H9 (cell line): ENCODE results near the gene ZNF491. TPM values are rescaled to one million over a fixed set of nuclear protein-coding genes. Genes with fewer than 3 reads are reported as not detected.
"Not testable (repeated sequence)": the region's sequence is repeated elsewhere in the genome, so short reads cannot be mapped to it uniquely, and the experiment has no call there.

Experiments used
- DNase-seq: peaks from one replicate; pipeline ENCODE4 v3.0.0-alpha.2; 2017
- H2AFZ ChIP-seq: one replicate; pipeline ENCODE4 v1.6.1; 2013; ENCODE audit warnings: mild to moderate bottlenecking, low read length, control low read depth, moderate library complexity
- H2AK5ac ChIP-seq: 2 replicates; pipeline ENCODE4 v1.6.1; 2013; ENCODE audit warnings: low read length, control low read depth, mixed read lengths; ENCODE audit not compliant: insufficient read length
- H2BK120ac ChIP-seq: one replicate; pipeline ENCODE4 v1.6.1; 2013; ENCODE audit warnings: low read depth, mild to moderate bottlenecking, low read length, control low read depth, inconsistent platforms; ENCODE audit not compliant: poor library complexity, severe bottlenecking
- H2BK12ac ChIP-seq: 2 replicates; pipeline ENCODE4 v1.6.1; 2013; ENCODE audit warnings: low read length, control low read depth, mixed read lengths, low read depth; ENCODE audit not compliant: insufficient read length
- H2BK15ac ChIP-seq: 2 replicates; pipeline ENCODE4 v1.6.1; 2013; ENCODE audit warnings: low read depth, low read length, control low read depth
- H2BK20ac ChIP-seq: one replicate; pipeline ENCODE4 v1.6.1; 2013; ENCODE audit warnings: low read depth, mild to moderate bottlenecking, low read length, control low read depth, inconsistent platforms; ENCODE audit not compliant: poor library complexity, severe bottlenecking
- H2BK5ac ChIP-seq: 2 replicates; pipeline ENCODE4 v1.6.1; 2013; ENCODE audit warnings: low read length, control low read depth, mixed read lengths; ENCODE audit not compliant: insufficient read length
- H3K14ac ChIP-seq: 2 replicates; pipeline ENCODE4 v1.6.1; 2013; ENCODE audit warnings: low read length, control low read depth; ENCODE audit not compliant: insufficient read depth
- H3K18ac ChIP-seq: 2 replicates; pipeline ENCODE4 v1.6.1; 2013; ENCODE audit warnings: low read depth, mild to moderate bottlenecking, mixed read lengths, low read length, control low read depth; ENCODE audit not compliant: insufficient read length
- H3K23ac ChIP-seq: 2 replicates; pipeline ENCODE4 v1.6.1; 2013; ENCODE audit warnings: low read length, control low read depth, mixed read lengths, low read depth; ENCODE audit not compliant: insufficient read length
- H3K23me2 ChIP-seq: 2 replicates; pipeline ENCODE4 v1.6.1; 2013; ENCODE audit warnings: low read depth, mild to moderate bottlenecking, mixed read lengths, low read length, control low read depth; ENCODE audit not compliant: insufficient read length, poor library complexity, severe bottlenecking
- H3K27ac ChIP-seq: 2 replicates; pipeline ENCODE4 v1.5.1; 2013; ENCODE audit warnings: low read length, control low read depth, mixed read lengths, low read depth; ENCODE audit not compliant: insufficient read length
- H3K27me3 ChIP-seq: 2 replicates; pipeline ENCODE4 v1.6.1; 2013; ENCODE audit warnings: low read length, control low read depth, inconsistent platforms; ENCODE audit not compliant: insufficient read depth
- H3K4ac ChIP-seq: 2 replicates; pipeline ENCODE4 v1.6.1; 2013; ENCODE audit warnings: low read depth, mild to moderate bottlenecking, control low read depth, inconsistent platforms, low read length, moderate library complexity
- H3K4me1 ChIP-seq: 2 replicates; pipeline ENCODE4 v1.6.1; 2013; ENCODE audit warnings: low read length, control low read depth, inconsistent platforms; ENCODE audit not compliant: insufficient read depth
- H3K4me2 ChIP-seq: 2 replicates; pipeline ENCODE4 v1.6.1; 2013; ENCODE audit warnings: low read length, control low read depth, mixed read lengths; ENCODE audit not compliant: insufficient read length, insufficient read depth
- H3K56ac ChIP-seq: 2 replicates; pipeline ENCODE4 v1.6.1; 2013; ENCODE audit warnings: low read depth, mild to moderate bottlenecking, mixed read lengths, low read length, control low read depth; ENCODE audit not compliant: insufficient read length
- H3K79me1 ChIP-seq: 2 replicates; pipeline ENCODE4 v1.6.1; 2013; ENCODE audit warnings: low read depth, mild to moderate bottlenecking, moderate library complexity, low read length, control low read depth, inconsistent platforms; ENCODE audit not compliant: insufficient read depth, poor library complexity, severe bottlenecking
- H3K79me2 ChIP-seq: 2 replicates; pipeline ENCODE4 v1.6.1; 2013; ENCODE audit warnings: low read length, control low read depth, inconsistent platforms; ENCODE audit not compliant: insufficient read depth
- H3K9ac ChIP-seq: 2 replicates; pipeline ENCODE4 v1.6.1; 2013; ENCODE audit warnings: low read length, control low read depth, mixed read lengths; ENCODE audit not compliant: insufficient read length; ENCODE audit errors: extremely low read depth
- H3K9me3 ChIP-seq: one replicate; pipeline ENCODE4 v1.6.1; 2013; ENCODE audit warnings: low read depth, low read length, inconsistent platforms; ENCODE audit not compliant: control insufficient read depth
- H3T11ph ChIP-seq: one replicate; pipeline ENCODE4 v1.6.1; 2013; ENCODE audit warnings: mild to moderate bottlenecking, low read length, control low read depth, inconsistent platforms
- H4K20me1 ChIP-seq: one replicate; pipeline ENCODE4 v1.6.1; 2013; ENCODE audit not compliant: control insufficient read depth, insufficient read length, insufficient read depth
- H4K5ac ChIP-seq: 2 replicates; pipeline ENCODE4 v1.6.1; 2013; ENCODE audit warnings: low read depth, mild to moderate bottlenecking, mixed read lengths, low read length, control low read depth; ENCODE audit not compliant: insufficient read length
- H4K8ac ChIP-seq: replicated peaks from 2 replicates; pipeline ENCODE4 v1.6.1; 2013; ENCODE audit warnings: low read length, control low read depth, mixed read lengths, low read depth; ENCODE audit not compliant: insufficient read length
- H4K91ac ChIP-seq: 2 replicates; pipeline ENCODE4 v1.6.1; 2013; ENCODE audit warnings: low read depth, mild to moderate bottlenecking, moderate library complexity, mixed read lengths, low read length, control low read depth; ENCODE audit not compliant: insufficient read length
- H3K27ac Mint-ChIP-seq, 3 experiments: 2 replicates in 2 of 3; 3 replicates in 1 of 3; pipeline ENCODE4 v1.8.0; 2020 to 2021; ENCODE audit warnings: mixed read lengths in 3 of 3, mild to moderate bottlenecking in 1 of 3, moderate library complexity in 1 of 3
- H3K27me3 Mint-ChIP-seq: 2 replicates; pipeline ENCODE4 v1.8.0; 2021; ENCODE audit warnings: low read depth, mild to moderate bottlenecking, moderate library complexity, mixed read lengths
- H3K36me3 Mint-ChIP-seq, 3 experiments: 2 replicates in 2 of 3; 3 replicates in 1 of 3; pipeline ENCODE4 v1.8.0; 2020 to 2021; ENCODE audit warnings: low read depth in 3 of 3, mixed read lengths in 3 of 3; ENCODE audit not compliant: insufficient read depth in 1 of 3
- H3K4me1 Mint-ChIP-seq, 2 experiments: 2 replicates each; pipeline ENCODE4 v1.8.0; 2020; ENCODE audit warnings: mixed read lengths in 2 of 2
- H3K4me3 Mint-ChIP-seq, 2 experiments: 2 replicates in 1 of 2; 3 replicates in 1 of 2; pipeline ENCODE4 v1.8.0; 2020 to 2021; ENCODE audit warnings: mild to moderate bottlenecking in 2 of 2, mixed read lengths in 2 of 2, moderate library complexity in 1 of 2
- H3K9me3 Mint-ChIP-seq, 2 experiments: 2 replicates in 1 of 2; 3 replicates in 1 of 2; pipeline ENCODE4 v1.8.0; 2020; ENCODE audit warnings: mild to moderate bottlenecking in 2 of 2, mixed read lengths in 2 of 2, moderate library complexity in 1 of 2
- CTCF ChIP-seq: fragments of 200-600 bp; sonication (generic); conservative IDR thresholded peaks from 3 replicates; pipeline ENCODE4 v1.8.0; 2021; ENCODE audit warnings: antibody characterized with exemption, mild to moderate bottlenecking
- WGBS: extraction: QIAGEN DNeasy Blood & Tissue Kit; methylation state at CpG from one replicate; pipeline ENCODE4 v1.1.7; 2013; ENCODE audit warnings: missing lambda C conversion rate, low lambda C conversion rate, mixed read lengths; ENCODE audit not compliant: insufficient read length; ENCODE audit errors: extremely low coverage; 5-methylcytosine and 5-hydroxymethylcytosine counted together
- total RNA-seq: library from RNA; stranded (reverse); gene quantifications from 2 replicates; pipeline ENCODE4 v1.2.1, GENCODE V29; 2021

ZNF491 gene
- total RNA-seq, 1 experiment from 2014 or later: 0.77 TPM

GRCh38 chr19:11828957-11829876, 30.9 kb downstream of the ZNF491 start:
- H3T11ph ChIP-seq, H2AFZ ChIP-seq, H3K23ac ChIP-seq, H4K91ac ChIP-seq, H3K27me3 Mint-ChIP-seq, DNase-seq, H2BK5ac ChIP-seq, H2BK120ac ChIP-seq, H2BK20ac ChIP-seq, H3K4me3 Mint-ChIP-seq, H3K27ac ChIP-seq, H3K4me2 ChIP-seq, H2BK12ac ChIP-seq, H3K9ac ChIP-seq, H3K27me3 ChIP-seq, H3K79me2 ChIP-seq, H3K23me2 ChIP-seq, H2BK15ac ChIP-seq, H4K20me1 ChIP-seq, H4K8ac ChIP-seq, H2AK5ac ChIP-seq, H3K56ac ChIP-seq, H3K4me1 ChIP-seq, H3K4ac ChIP-seq, H3K18ac ChIP-seq, H4K5ac ChIP-seq, H3K27ac Mint-ChIP-seq, H3K14ac ChIP-seq, H3K79me1 ChIP-seq, H3K4me1 Mint-ChIP-seq: not testable (repeated sequence)
- peaks cover 50 to 73% of the 10 kb centered on the region in 2 experiments for H3K9me3 Mint-ChIP-seq
- WGBS: no CpG with 5 or more reads among the region's 7 CpGs
- peaks cover 48 to 69% (median 57%) of the 10 kb centered on the region in 3 experiments for H3K36me3 Mint-ChIP-seq
- H3K9me3 ChIP-seq: peaks cover 21% of the 10 kb centered on the region
- TF ChIP-seq CTCF: 0 out of 3 replicates have a peak, but pooled peaks have one; percentile 27
